ENCODE measurements around the gene FAM156A.
"Not testable (repeated sequence)": the region's sequence is repeated elsewhere in the genome, so short reads cannot be mapped to it uniquely, and the experiment has no call there.

- not testable (repeated sequence) for TF ChIP-seq TAF1 (IDR thresholded peaks at IDR 0.05; ENCODE audit: borderline replicate concordance, low read depth, low read length); POLR2A (IDR thresholded peaks at IDR 0.05; ENCODE audit: low read depth, low read length)
Observed at GRCh38 chrX:52907137-52907536, 51.2 kb downstream of the FAM156A start.

Measured in GM12892 (cell line).